ENCODE measurements around the gene HS3ST2.
"Not testable (repeated sequence)": the region's sequence is repeated elsewhere in the genome, so short reads cannot be mapped to it uniquely, and the experiment has no call there.

HS3ST2 gene

DNA sequence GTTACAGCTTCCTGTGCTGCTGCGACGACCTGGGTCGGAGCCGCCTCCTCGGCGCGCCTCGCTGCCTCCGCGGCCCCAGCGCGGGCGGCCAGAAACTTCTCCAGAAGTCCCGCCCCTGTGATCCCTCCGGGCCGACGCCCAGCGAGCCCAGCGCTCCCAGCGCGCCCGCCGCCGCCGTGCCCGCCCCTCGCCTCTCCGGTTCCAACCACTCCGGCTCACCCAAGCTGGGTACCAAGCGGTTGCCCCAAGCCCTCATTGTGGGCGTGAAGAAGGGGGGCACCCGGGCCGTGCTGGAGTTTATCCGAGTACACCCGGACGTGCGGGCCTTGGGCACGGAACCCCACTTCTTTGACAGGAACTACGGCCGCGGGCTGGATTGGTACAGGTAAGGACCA is 746 bp downstream of the HS3ST2 start:
- FAIRE-seq, result no peak

DNA sequence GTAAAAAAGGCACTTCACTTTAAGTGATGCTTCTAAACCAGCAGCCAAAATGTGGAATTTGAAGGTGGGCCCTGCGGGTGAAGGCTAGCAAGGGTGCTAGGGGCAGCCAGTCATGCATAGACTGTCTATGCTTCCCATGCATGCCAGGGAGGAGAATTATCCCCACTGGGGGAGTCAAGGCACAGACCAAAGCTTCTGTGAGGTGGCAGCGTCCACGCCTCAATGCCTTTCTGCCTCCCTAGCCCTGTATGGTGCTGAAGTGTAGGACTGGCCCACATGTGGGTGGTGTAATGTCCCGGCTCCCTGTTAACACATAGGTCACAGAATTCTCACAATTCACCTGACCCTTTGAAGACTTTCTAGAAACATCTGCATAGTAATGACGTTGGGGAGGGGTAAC is 1.9 kb downstream of the HS3ST2 start:
- no peak for FAIRE-seq

DNA sequence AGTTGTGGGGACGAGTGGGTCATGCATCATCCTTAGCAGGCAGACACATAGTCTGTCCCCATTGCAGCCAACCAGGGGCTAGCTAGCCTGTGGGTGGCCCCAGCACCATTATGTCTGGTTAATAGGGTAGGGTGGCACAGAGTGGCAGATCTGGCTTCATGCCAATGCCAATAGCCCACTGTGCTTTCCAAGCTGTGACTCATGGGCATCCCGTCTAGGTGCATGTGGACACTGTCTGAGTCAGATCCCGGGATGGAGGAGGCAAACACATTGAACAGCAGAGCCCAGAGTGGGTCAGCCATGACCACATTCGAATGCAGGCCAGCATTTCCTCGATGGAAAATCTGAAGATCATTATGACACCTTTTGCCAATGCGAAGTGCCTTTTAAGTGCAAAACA is 2.5 kb downstream of the HS3ST2 start:
- FAIRE-seq, result no peak

DNA sequence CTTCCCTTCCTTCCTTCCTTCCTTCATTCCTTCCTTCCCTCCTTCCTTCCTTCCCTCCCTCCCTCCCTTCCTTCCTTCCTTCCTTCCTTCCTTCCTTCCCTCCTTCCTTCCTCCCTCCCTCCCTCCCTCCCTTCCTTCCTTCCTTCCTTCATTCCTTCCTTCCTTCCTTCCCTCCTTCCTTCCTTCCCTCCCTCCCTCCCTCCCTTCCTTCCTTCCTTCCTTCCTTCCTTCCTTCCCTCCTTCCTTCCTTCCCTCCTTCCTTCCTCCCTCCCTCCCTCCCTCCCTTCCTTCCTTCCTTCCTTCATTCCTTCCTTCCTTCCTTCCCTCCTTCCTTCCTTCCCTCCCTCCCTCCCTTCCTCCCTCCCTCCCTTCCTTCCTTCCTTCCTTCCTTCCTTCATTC is 4.8 kb downstream of the HS3ST2 start:
- FAIRE-seq, result not testable (repeated sequence)

DNA sequence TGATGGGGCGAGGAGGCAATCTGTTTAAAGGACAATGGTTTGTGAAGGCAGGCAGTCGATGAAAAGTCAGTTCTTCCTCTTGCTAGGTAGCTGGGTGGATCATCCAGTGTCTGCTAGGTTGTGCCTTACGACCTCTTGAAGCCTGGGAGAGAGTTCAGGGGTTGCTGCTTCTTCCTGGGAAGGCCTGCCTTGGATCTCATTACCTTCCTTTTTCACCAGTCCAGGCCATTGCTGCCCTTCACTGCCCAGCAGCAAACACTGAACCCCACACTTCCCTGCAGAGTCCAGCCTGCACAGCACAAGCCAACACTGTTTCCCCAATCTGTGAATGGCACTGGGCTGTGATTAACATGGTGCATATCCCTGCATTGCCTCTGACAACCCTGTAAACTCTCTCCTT is 24.7 kb downstream of the HS3ST2 start:
- FAIRE-seq, result no peak

DNA sequence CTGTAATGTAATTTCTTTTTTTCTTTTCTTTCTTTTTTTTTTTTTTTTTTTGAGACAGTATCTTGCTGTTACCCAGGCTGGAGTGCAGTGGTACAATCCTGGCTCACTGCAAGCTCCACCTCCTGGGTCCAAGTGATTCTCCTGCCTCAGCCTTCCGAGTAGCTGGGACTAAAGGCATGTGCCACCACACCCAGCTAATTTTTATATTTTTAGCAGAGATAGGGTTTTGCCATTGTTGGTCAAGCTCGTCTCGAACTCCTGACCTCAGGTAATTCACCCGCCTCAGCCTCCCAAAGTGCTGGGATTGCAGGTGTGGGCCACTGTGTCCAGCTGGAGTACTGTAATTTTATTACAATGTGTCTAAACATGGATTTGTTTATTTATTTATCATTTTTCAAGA is 28.1 kb downstream of the HS3ST2 start:
- FAIRE-seq, result not testable (repeated sequence)

DNA sequence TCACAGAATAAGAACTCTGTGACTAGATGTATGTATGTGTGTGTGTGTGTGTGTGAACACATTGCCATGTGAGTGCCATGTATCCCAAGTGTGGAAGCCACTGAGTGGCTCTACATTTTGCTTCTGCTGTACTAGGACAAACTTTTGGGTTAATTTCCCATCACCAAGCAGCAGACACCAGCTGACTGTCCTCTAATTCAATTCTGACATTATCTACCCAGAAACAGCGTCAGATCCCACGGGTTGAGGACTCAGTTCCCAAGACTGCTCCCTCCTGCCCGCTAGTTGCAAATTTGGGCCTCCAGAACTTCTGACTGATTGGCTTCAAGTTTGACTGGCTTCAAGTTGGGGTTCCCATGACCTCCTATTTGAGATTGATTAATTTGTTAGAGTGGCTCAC is 29.2 kb downstream of the HS3ST2 start:
- no peak for FAIRE-seq

DNA sequence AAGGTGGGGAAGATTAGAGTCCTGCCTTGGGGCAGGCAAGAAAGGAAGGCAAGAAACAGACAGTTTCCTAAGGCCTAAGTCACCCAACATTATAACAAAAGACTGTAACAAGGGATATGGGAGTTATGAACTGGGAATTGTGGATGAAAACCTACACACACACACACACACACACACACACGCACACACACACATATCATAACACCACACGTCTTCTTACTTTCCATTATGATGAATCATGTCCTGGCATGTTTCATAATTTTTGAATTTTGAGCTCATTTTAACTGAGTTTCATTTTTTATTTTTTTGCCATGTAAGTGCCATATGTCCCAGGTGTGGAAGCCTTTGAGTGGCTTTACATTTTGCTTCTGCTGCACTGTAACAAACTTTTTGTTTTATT is 29.9 kb downstream of the HS3ST2 start:
- no peak for FAIRE-seq

DNA sequence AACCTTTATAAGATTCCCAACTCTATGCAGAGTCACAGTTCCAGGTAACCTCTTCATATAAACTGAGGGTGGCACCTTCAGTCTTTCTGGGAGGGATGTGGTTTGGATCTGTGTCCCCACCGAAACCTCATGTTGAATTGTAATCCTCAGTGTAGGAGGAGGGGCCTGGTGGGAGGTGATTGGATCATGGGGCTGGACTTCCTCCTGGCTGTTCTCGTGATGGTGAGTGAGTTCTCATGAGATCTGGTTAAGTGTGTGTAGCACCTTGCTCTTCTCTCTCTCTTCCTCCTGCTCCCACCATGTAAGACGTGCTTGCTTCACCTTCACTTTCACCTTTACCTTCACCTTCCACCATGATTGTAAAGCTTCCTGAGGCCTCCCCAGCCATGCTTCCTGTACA is 30.5 kb downstream of the HS3ST2 start:
- no peak for FAIRE-seq

DNA sequence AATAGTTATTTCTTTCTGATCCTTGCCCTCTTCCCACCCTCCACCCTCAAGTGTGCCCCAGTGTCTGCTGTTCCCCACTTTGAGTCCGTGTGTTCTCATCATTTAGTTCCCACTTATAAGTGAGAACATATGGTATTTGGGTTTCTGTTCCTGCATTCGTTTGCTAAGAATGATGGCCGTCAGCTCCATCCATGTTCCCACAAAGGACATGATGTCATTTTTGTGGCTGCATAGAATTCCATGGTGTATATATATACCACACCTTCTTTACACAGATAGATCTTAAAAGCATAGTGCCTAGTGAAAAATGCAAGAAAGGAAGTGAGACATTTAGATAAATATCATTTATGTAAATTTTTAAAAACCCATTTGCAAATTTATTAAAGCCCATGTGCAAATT is 33.1 kb downstream of the HS3ST2 start:
- FAIRE-seq, result no peak

DNA sequence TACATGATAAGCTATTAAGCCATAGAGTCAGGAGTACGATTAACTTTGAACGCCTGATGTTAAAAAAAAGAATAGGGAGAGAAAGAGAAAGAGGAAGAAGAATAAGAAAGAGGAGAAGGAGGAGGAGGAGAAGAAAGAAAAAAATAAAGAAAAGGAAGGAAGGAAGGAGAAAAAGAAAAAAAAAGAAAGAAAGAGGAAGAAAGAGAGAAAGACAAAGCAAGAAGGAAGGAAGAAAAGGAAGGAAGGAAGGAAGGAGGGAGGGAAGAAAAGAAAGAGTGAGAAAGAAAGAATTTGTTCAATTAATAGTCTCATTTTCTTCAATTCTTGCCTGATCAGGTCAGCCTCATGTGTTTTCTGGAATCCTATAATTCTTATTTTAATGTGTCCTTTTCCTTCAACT is 33.7 kb downstream of the HS3ST2 start:
- no peak for FAIRE-seq

DNA sequence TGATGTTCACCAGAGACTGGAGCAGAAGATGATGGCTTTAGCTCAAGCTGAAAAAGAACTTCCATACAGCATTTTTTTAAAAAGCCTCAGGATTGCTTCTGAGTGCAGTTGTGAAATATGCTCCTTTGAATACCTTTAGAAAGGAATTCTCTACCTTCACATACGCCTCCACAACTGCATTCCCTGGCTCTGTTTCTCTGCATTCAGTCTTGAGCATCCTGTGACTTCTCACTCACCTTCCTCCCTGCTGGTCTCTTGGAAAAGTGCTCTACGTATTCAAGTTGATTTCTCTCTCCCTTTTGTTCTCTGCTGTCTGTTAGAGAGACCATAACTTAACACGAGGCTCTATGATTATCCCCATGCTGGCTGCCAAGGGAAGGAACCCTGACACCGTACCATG is 34.5 kb downstream of the HS3ST2 start:
- no peak for FAIRE-seq

DNA sequence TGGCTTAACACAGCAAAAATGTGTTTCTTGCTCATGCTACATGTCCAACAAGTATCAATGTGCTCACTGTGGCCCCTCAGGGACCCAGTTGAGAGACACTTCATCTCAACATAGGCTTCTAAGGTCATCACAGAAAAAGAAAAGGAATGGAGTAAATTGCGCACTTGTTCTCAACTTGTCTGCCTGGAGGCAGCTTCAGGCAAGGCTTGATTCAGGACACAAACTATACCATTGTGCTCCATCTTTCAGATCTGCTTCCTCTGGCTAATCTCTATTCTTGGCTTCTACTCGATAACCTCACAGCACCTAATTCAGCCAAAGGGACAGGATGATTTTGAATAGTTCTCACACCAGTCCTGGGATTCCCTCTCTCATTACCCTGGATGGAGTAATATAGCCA is 35.6 kb downstream of the HS3ST2 start:
- FAIRE-seq, result no peak

DNA sequence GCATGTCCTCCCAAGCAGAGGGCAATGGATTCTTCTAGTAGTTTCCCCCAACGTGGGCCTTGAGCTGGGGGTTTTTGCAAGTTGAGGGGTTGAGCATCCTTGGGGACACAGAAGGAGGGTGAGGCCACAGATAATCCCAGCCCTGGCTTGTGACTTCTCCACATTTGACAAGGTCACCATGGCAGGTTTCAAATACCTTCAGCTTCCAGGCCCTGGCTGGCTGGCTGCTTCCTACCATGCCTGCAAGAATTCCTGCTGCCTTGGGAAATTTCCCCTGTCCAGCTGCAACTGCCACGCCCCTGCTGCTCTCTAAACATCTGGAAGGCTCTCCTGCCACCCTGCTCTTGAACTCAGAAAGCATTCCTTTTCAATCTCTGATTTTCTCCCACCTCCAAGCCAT is 41.3 kb downstream of the HS3ST2 start:
- no peak for FAIRE-seq

DNA sequence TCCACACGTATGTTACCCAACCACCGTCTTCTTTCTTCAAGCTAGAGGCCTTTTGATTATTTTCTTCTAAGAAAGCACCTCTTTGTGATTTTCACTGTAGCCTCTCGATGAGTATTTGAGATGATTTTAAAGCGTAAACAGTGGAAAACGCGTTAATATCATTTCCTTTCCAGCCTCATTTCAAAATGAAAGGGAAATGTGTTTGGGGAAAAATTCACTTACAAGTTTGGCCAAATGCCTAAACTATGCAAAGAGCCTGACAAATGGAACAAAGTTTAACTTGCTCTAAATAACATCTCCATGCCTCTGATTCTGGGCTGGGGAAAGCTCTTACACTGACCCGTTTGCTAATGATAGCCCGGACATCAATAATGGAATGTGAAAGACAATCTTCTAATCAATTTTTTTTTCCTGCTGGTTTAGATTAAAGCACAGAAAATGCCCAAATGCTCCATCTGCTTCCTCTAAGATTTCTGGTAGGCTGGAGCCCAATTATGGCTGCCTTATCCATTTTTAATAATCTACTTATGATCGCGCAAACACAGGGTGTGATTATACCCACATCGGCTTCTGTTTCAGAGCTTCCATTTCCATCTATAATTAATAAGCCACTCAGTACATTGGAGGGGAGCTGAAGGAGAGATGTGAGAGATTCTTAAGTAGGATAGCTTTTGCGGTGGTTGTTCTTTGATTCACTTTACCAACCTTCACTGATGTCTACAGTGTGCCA is 43.5 kb downstream of the HS3ST2 start:
- FAIRE-seq, result no peak

DNA sequence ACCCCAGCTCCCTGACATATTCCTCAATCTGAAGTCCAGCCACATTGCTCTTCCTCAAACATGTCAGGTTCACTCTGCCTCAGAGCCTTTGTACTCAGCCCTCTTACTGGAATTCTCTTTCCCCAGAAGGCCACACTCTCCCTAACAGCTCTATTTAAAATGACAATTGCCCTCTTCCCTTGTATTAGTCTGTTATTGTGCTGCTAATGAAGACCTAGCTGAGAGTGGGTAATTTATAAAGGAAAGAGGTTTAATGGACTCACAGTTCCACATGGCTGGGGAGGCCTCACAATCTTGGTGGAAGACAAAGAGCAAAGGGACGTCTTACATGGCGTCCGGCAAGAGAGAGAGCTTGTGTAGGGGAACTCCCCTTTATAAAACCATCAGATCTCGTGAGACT is 46.0 kb downstream of the HS3ST2 start:
- FAIRE-seq, result no peak

DNA sequence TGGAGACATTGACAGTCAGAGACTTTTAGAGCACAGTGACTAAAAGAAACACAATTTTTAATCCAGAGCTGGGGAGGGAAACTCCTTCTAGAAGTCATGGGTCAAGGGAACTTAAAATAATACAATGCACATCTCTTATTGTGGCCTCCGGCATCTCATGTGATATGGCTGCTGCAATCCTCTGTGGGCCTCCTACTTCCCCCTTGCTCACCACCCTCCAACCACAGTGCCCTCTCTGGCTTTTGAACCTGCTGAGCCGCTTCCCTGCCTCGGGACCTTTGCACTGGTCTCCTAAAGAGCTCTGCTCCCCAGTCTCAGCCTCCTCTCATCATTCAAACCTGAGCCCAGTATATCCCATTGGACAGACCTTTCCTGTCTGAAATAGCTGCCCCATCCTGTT is 47.6 kb downstream of the HS3ST2 start:
- FAIRE-seq, result no peak

DNA sequence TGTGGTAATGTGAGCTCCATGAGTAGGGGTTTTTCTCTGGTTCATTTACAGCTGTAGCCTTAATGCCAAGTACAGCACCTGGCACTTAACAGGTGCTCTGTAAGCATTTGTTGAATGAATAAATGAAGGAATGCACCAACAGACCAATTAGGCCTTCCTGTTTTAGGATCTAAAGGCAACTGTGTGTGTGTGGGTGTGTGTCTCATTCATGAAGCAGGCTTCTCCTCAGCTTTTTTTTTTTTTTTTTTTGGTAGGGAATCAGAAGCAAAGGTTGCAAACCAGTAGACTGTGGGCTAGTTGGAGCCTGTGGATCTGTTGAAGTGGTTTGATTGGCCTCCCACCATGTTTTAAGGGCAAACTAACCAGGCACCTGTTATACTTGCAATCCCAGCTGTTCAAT is 48.1 kb downstream of the HS3ST2 start:
- no peak for FAIRE-seq

DNA sequence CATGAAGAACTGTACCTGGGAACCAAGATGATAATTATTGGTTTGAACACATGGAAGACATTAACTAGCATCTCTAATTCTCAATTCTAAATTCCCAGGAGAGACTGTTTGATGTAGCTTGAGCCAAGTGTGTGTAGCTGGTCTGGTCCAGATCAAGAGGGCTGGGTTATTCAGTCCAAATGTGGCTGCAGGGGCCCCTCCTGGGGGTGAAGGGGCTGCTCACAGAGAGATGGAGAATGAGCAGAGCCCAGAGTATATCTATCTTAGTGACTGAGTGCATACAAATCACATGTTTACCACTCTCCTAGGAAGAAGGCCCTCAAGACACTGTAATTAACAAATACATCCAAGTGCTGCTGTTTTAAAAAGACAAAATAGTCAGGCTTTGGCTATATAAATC is 50.4 kb downstream of the HS3ST2 start:
- no peak for FAIRE-seq

DNA sequence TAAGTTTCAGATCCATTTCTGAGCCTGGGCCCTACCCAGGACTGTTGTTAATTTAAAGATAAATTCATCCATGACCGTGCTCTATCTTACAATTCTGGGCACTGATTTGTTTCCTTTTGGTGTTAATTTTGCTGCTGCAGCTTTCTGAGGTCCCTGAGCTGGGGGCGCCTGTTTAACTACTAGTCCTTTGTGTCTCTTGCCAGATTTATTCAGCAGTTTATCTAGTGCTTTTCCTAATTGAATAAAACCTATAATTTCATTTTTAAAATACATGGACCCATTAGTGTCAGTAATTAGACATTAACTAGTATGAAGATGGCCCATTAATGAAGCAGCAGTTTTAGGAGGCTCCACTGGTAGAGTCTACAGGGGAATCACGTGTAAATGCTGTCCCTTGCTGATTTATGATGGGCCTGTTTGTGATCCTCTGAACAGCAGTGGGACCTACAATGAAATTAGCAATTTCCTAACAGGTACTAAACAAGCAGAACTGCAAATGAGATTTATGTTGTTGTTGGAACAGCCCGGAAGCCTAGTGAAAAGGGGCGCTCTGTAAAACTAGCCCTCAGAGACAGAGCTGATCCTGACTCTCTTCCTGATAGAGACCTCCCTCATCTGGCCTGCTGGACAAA is 54.7 kb downstream of the HS3ST2 start:
- no peak for FAIRE-seq

DNA sequence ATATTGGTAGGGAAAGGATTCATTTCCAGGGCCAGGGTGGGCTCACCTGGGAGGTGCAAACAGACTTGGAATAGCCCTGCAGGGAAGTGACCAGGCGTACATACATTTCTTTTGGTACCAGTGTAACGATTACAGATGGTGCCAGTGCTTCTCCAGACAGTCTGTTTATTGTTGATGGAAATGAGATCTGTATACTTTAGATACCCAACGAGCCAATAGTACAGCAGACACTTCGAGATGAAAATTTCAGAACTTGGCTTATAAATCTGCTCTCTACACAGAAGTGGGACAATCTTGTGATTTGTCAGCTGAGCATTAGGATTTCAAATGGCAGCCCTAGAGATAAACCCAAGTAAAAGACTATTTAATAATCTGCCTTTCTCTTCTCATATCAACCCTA is 57.9 kb downstream of the HS3ST2 start:
- FAIRE-seq, result no peak

DNA sequence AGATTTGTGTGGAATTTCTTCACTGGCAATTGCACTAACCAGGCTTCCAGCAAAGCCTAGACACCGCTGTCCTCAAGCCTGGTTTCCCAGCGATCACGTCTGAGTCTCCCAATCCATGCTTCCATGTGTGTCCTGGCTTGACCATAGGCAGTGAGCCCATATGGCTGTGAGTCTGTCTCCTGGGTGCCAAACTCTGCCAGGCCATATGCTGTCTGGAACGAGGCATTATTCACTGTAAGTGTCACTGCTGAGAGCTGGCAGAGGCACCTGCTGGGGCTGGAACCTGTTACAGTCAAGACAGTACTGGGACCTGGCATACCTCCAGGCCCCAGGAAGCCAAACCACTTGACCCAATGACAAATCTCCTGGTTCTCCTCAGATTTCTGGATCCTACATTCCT is 60.4 kb downstream of the HS3ST2 start:
- FAIRE-seq, result no peak

DNA sequence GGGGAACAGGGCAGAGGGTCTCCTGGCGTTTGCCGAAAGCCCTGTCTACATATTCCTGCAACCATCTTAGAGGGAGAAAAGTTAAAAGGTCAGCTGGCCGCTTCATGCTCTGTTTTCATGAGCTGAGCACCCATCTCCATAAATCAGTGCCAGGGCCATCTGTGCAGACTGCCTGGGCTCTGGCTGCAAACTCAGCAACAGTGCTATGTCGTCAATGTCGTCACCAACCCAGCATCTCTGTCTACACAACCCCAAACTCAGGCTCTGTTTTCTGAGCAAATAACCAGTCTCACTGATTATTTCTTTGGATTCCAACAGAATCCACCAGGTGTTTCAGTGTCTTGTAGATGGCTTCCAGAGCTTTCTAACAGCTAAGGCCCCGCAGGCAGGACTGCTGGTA is 65.0 kb downstream of the HS3ST2 start:
- FAIRE-seq, result no peak

DNA sequence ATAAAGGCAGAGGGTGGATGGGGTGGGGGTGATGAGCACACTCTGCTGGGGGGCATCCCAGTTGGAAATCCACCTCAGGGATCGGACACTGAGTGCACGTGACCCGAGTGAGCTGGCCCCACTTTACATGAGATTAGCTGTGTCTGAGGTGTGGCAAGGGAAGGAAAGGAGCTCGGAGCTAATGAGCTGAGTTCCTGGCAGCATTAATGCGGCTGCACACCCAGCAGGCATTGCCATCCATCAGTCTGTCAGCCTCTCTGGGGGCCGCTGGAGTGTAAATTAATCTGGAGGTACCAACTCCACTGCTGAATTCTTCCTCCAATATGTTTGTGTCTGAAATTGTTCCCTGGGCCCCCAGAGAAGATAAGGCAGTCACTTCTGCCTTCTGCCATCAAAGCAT is 65.5 kb downstream of the HS3ST2 start:
- no peak for FAIRE-seq

DNA sequence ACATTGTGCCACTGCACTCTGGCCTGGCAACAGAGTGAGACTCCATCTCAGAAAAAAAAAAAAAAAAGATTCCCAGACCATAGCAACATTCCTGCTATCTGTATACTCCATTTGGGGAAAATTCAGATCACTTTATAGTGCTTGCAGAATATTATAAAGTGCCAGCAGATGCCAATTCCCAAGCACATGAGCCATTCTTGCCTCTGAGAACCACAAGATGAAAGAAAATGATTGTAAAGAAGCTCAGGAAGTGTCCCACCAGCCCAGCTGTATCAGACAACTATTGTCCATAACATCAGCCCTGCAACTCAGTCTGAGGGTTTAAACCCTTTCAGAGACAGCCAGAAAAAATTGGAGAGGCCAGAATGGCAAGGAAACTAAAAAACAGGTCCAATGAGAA is 69.0 kb downstream of the HS3ST2 start:
- FAIRE-seq, result no peak
